ENCODE results near the gene ARFGAP1.

The ARFGAP1 gene

GRCh38 chr20:63280929-63281545 lies 8.4 kb downstream of the ARFGAP1 start:
- no peak for TF ChIP-seq SNAI2 (CRISPR knock-in tag; IDR thresholded peaks at IDR 0.05)
- no peak for TF ChIP-seq ZFP3 (CRISPR knock-in tag; IDR thresholded peaks at IDR 0.05)
- no peak for TF ChIP-seq OSR1 (CRISPR knock-in tag; IDR thresholded peaks at IDR 0.05)
- peak; percentile 54 for ATAC-seq

GRCh38 chr20:63281742-63282665 lies 9.4 kb downstream of the ARFGAP1 start:
- TF ChIP-seq RARB (CRISPR knock-in tag; IDR thresholded peaks at IDR 0.05): no peak
- TF ChIP-seq ZFP3 (CRISPR knock-in tag; IDR thresholded peaks at IDR 0.05): no peak
- no peak for TF ChIP-seq GLIS3 (CRISPR knock-in tag; IDR thresholded peaks at IDR 0.05)
- no peak for TF ChIP-seq CSDC2 (CRISPR knock-in tag; IDR thresholded peaks at IDR 0.05)
- no peak for TF ChIP-seq PPARA (CRISPR knock-in tag; IDR thresholded peaks at IDR 0.05; ENCODE audit: borderline replicate concordance)
- no peak for ATAC-seq

GRCh38 chr20:63282946-63283345 lies 10.3 kb downstream of the ARFGAP1 start:
- no peak for ATAC-seq
- TF ChIP-seq OSR1 (CRISPR knock-in tag; IDR thresholded peaks at IDR 0.05): no peak
- no peak for TF ChIP-seq CSDC2 (CRISPR knock-in tag; IDR thresholded peaks at IDR 0.05)
- no peak for TF ChIP-seq TCF4 (CRISPR knock-in tag; IDR thresholded peaks at IDR 0.05; ENCODE audit: borderline replicate concordance)
- TF ChIP-seq ARNTL (CRISPR knock-in tag; IDR thresholded peaks at IDR 0.05; ENCODE audit: borderline replicate concordance, low read depth): no peak
- no peak for TF ChIP-seq ZFP3 (CRISPR knock-in tag; IDR thresholded peaks at IDR 0.05)
- no peak for TF ChIP-seq CREB5 (CRISPR knock-in tag; IDR thresholded peaks at IDR 0.05; ENCODE audit: low read depth)
- TF ChIP-seq GLIS3 (CRISPR knock-in tag; IDR thresholded peaks at IDR 0.05): no peak
- no peak for TF ChIP-seq CSRNP3 (CRISPR knock-in tag; IDR thresholded peaks at IDR 0.05)
- TF ChIP-seq ZNF70 (CRISPR knock-in tag; IDR thresholded peaks at IDR 0.05): no peak
- TF ChIP-seq BACH2 (CRISPR knock-in tag; IDR thresholded peaks at IDR 0.05; ENCODE audit: borderline replicate concordance): no peak
- no peak for TF ChIP-seq TSHZ2 (CRISPR knock-in tag; IDR thresholded peaks at IDR 0.05)

- TF ChIP-seq PATZ1 (CRISPR knock-in tag; IDR thresholded peaks at IDR 0.05; ENCODE audit: borderline replicate concordance) (no peak), ZFP3 (CRISPR knock-in tag; IDR thresholded peaks at IDR 0.05) (no peak), TSHZ2 (CRISPR knock-in tag; IDR thresholded peaks at IDR 0.05) (no peak), CSDC2 (CRISPR knock-in tag; IDR thresholded peaks at IDR 0.05) (no peak), ISL1 (CRISPR knock-in tag; IDR thresholded peaks at IDR 0.05) (no peak), GLIS3 (CRISPR knock-in tag; IDR thresholded peaks at IDR 0.05) (no peak)
- no peak for ATAC-seq
Observed at GRCh38 chr20:63283397-63284082, 10.9 kb downstream of the ARFGAP1 start.
